ENCODE results near the gene BMI1.

DNA sequence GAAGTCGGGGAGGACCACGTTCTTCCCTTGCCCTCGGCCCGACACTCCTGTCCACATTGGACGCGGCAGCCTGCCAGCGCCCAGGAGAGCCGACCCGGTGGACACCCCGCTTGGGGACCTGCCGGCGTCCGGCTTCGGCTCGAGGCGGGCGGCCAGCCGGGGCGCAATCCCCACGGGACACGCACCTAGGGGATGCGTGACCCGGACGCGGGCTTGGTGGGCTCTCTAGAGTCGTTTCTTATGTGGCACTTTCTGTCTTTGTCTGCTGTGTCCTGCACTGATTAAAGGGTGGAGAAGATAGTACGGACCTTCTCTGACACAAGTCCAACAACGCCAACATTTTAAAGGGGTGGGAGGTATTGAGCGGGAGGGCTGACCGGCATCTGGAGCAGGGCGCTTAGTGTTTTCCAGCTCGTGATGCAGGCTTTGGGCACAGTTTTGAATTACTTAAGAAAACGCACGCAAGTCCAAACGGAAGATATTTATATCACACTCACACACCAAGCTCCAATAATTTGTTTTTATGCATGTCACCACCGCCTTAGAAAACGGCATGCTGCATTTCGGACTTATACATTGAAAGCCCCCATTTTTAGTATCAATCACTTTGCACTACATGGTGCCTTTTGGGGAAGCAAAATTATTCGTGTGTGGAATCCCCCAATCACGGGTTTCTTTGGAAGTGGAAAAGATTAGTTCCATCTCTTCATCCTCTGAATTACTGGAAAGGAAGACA, 20.5 kb downstream of the BMI1 start:
- TF ChIP-seq, protein P1, sequence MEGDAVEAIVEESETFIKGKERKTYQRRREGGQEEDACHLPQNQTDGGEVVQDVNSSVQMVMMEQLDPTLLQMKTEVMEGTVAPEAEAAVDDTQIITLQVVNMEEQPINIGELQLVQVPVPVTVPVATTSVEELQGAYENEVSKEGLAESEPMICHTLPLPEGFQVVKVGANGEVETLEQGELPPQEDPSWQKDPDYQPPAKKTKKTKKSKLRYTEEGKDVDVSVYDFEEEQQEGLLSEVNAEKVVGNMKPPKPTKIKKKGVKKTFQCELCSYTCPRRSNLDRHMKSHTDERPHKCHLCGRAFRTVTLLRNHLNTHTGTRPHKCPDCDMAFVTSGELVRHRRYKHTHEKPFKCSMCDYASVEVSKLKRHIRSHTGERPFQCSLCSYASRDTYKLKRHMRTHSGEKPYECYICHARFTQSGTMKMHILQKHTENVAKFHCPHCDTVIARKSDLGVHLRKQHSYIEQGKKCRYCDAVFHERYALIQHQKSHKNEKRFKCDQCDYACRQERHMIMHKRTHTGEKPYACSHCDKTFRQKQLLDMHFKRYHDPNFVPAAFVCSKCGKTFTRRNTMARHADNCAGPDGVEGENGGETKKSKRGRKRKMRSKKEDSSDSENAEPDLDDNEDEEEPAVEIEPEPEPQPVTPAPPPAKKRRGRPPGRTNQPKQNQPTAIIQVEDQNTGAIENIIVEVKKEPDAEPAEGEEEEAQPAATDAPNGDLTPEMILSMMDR (IDR thresholded peaks at IDR 0.05; ENCODE audit: low read length), result no peak
- no peak for TF ChIP-seq EZH2 (optimal IDR thresholded peaks at IDR 0.05; ENCODE audit: low read depth, low read length)

Data from MM.1S (cell line).